KMS-11 (cell line): ENCODE data around the gene MX2.

ENCODE experiments used
- H2AFZ ChIP-seq: fragments of 200-600 bp; sonication (generic); 2 replicates; pipeline ENCODE4 v1.6.1; 2016; ENCODE audit warnings: antibody characterized with exemption, mixed run types, low read depth
- H3K27ac ChIP-seq: fragments of 200-600 bp; sonication (generic); 2 replicates; pipeline ENCODE4 v1.6.1; 2016; ENCODE audit warnings: mild to moderate bottlenecking, mixed run types
- H3K27me3 ChIP-seq: fragments of 200-600 bp; sonication (generic); 2 replicates; pipeline ENCODE4 v1.6.1; 2017; ENCODE audit warnings: mild to moderate bottlenecking, low read depth, mixed run types, moderate library complexity; ENCODE audit not compliant: insufficient read depth
- H3K36me3 ChIP-seq: fragments of 200-600 bp; sonication (generic); 2 replicates; pipeline ENCODE4 v1.6.1; 2017; ENCODE audit warnings: mild to moderate bottlenecking, mixed run types; ENCODE audit not compliant: insufficient read depth
- H3K4me1 ChIP-seq: fragments of 200-600 bp; sonication (generic); 2 replicates; pipeline ENCODE4 v1.6.1; 2016; ENCODE audit warnings: mild to moderate bottlenecking, low read depth, mixed run types; ENCODE audit not compliant: poor library complexity, severe bottlenecking
- H3K4me2 ChIP-seq: fragments of 200-600 bp; sonication (generic); 2 replicates; pipeline ENCODE4 v1.7.0; 2016; ENCODE audit warnings: mild to moderate bottlenecking, mixed run types
- H3K4me3 ChIP-seq: fragments of 200-600 bp; sonication (generic); IDR thresholded peaks from 2 replicates; pipeline ENCODE4 v1.6.1; 2017; ENCODE audit warnings: low read depth, low read length, mixed read lengths; ENCODE audit not compliant: insufficient read depth
- H3K79me2 ChIP-seq: fragments of 200-600 bp; sonication (generic); 2 replicates; pipeline ENCODE4 v1.6.1; 2016; ENCODE audit warnings: low read depth, mixed run types; ENCODE audit not compliant: insufficient read depth
- H3K9ac ChIP-seq: fragments of 200-600 bp; sonication (generic); 2 replicates; pipeline ENCODE4 v1.6.1; 2016; ENCODE audit warnings: mild to moderate bottlenecking, mixed run types
- H4K20me1 ChIP-seq: fragments of 200-600 bp; sonication (generic); 2 replicates; pipeline ENCODE4 v1.6.1; 2016; ENCODE audit warnings: mild to moderate bottlenecking, mixed run types; ENCODE audit not compliant: insufficient read depth
- TF ChIP-seq, protein P1 (sequence below): fragments of 200-600 bp; sonication (generic); conservative IDR thresholded peaks from 2 replicates; pipeline ENCODE4 v1.6.1; 2017; ENCODE audit warnings: low read depth, mild to moderate bottlenecking, antibody characterized with exemption, low read length, moderate library complexity, mixed read lengths

MX2 gene

DNA sequence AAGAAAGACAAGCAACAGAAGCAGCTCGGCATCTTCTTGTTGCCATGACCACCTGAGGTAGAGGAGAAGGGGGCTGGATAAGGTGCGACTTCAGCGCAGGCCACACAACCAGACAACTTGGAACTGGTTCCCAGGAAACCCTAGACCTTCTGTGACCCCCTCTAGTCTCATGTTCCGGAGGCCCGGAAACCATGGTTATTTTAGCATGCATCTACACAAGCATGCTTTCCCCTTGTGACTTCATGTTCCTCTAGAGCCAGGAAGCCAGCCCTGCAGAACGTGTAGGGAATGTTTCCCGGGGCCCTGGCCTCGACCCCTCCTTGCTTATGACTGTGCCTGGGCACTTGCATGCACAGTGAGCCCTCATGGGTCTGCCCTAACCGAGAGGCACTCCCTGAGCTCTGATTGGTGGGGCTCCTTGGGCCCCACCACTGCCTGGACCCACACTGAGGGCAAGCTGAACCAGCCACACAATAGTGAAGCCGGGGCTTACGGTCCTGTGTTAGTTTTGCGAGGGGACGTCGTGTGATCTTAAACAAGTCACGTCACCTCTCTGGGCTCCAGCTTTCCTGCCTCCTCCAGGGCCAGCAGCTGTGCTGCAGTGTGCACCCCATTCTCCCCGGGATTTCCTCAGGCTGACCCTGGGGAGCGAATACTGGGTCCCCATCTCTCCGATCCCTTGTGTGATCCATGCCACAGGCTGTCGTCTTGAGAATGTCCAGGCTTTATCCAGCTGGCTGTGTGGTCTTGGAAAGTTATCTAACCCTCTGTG lies 12.0 kb upstream of the MX2 start:
- TF ChIP-seq, protein P1, sequence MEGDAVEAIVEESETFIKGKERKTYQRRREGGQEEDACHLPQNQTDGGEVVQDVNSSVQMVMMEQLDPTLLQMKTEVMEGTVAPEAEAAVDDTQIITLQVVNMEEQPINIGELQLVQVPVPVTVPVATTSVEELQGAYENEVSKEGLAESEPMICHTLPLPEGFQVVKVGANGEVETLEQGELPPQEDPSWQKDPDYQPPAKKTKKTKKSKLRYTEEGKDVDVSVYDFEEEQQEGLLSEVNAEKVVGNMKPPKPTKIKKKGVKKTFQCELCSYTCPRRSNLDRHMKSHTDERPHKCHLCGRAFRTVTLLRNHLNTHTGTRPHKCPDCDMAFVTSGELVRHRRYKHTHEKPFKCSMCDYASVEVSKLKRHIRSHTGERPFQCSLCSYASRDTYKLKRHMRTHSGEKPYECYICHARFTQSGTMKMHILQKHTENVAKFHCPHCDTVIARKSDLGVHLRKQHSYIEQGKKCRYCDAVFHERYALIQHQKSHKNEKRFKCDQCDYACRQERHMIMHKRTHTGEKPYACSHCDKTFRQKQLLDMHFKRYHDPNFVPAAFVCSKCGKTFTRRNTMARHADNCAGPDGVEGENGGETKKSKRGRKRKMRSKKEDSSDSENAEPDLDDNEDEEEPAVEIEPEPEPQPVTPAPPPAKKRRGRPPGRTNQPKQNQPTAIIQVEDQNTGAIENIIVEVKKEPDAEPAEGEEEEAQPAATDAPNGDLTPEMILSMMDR: no peak

GRCh38 chr21:41350436-41351155 lies 11.2 kb upstream of the MX2 start:
- H2AFZ ChIP-seq: no peak overlapping the region
- no peaks in the 10 kb centered on the region for H3K36me3 ChIP-seq
- H3K4me1 ChIP-seq: peaks cover 6% of the 10 kb centered on the region
- H3K9ac ChIP-seq: no peak overlapping the region
- H3K4me3 ChIP-seq: no peak overlapping the region
- no peak overlapping the region for H3K27ac ChIP-seq
- H3K27me3 ChIP-seq: no peaks in the 10 kb centered on the region; the same call in 1 of the 2 replicates
- no peak overlapping the region for H3K4me2 ChIP-seq
- TF ChIP-seq, protein P1: no peak
- no peaks in the 10 kb centered on the region for H4K20me1 ChIP-seq
- H3K79me2 ChIP-seq: no peaks in the 10 kb centered on the region

More for the DNA sequence above, 12.0 kb upstream of the MX2 start:
- Histone ChIP-seq H3K4me3 (no peak overlapping the region), H3K27me3 (no peaks in the 10 kb centered on the region; the same call in 1 of the 2 replicates), H3K4me1 (peaks cover 3% of the 10 kb centered on the region), H3K4me2 (no peak overlapping the region), H4K20me1 (no peaks in the 10 kb centered on the region), H3K27ac (no peak overlapping the region), H3K9ac (no peak overlapping the region), H3K79me2 (no peaks in the 10 kb centered on the region), H3K36me3 (no peaks in the 10 kb centered on the region), H2AFZ (no peak overlapping the region)

DNA sequence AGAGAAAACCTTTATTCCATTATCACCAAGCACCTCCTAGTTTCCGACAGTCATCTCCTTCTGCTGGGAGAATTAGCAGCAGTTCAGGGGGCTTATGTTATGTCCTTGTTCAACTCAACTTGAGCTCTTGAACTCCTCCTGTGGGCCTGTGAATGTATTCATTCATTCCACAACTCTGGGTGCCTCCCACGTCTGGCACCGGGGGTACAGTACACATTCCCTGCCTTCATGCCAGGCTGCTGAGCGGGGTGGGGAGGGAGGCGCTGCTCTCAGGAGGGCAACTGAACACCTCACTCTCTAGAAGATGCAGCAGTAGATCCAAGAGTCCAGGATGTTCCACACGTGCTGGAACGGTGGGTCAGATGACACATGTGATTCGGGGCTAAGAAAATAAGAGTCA lies 4.3 kb upstream of the MX2 start:
- Histone ChIP-seq H3K4me2 (no peak overlapping the region), H3K9ac (no peak overlapping the region), H3K79me2 (no peaks in the 10 kb centered on the region), H3K27ac (no peak overlapping the region), H3K4me3 (no peak overlapping the region), H3K36me3 (no peaks in the 10 kb centered on the region), H4K20me1 (no peaks in the 10 kb centered on the region), H3K27me3 (no peaks in the 10 kb centered on the region; the same call in 1 of the 2 replicates), H3K4me1 (peaks cover 24% of the 10 kb centered on the region), H2AFZ (no peak overlapping the region)
- TF ChIP-seq, protein P1: no peak

GRCh38 chr21:41358193-41359166 lies 3.3 kb upstream of the MX2 start:
- no peak overlapping the region for H3K4me2 ChIP-seq
- H2AFZ ChIP-seq: no peak overlapping the region
- no peaks in the 10 kb centered on the region for H3K79me2 ChIP-seq
- H4K20me1 ChIP-seq: no peaks in the 10 kb centered on the region
- H3K4me3 ChIP-seq: no peak overlapping the region
- no peaks in the 10 kb centered on the region for H3K27me3 ChIP-seq
- no peak overlapping the region for H3K9ac ChIP-seq
- no peaks in the 10 kb centered on the region for H3K36me3 ChIP-seq
- peaks cover 33% of the 10 kb centered on the region for H3K4me1 ChIP-seq
- TF ChIP-seq, protein P1: no peak
- H3K27ac ChIP-seq: no peak overlapping the region
